Stimulated activated naive CD4-positive, alpha-beta T cell treated with Interleukin-2 at 50 U/mL for 16 hours (primary cell): ENCODE measurements around the gene DNM2.
"Not testable (repeated sequence)": the region's sequence is repeated elsewhere in the genome, so short reads cannot be mapped to it uniquely, and the experiment has no call there.

Experiments
- DNase-seq: peaks from one replicate; lab custom pipeline; 2025; lab: John Stamatoyannopoulos, UW

The DNM2 gene

DNA sequence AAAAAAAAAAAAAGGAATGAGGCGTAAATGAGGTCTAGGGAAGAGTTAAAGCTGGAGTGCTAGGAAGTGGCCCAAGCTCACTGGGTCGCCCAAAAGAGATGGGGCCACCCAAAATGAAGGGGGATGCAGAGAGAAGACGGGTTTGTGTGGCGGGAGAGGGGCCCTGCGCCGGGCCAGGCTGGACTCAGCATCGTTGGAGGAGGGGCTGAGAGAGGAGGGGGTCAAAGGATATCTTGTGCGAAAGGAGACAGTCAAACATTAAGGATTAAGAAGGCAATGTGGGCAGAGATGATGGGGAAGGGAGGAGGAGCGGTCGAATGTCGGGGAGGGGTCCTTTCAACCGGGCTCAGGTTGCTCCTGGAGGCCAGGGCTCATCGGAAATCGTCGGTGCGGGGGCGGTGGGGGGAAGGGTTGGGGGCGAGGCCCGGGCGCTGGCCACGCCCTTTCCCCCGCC is 152.6 kb downstream of the DNM2 start:
- DNase-seq = no peak

DNA sequence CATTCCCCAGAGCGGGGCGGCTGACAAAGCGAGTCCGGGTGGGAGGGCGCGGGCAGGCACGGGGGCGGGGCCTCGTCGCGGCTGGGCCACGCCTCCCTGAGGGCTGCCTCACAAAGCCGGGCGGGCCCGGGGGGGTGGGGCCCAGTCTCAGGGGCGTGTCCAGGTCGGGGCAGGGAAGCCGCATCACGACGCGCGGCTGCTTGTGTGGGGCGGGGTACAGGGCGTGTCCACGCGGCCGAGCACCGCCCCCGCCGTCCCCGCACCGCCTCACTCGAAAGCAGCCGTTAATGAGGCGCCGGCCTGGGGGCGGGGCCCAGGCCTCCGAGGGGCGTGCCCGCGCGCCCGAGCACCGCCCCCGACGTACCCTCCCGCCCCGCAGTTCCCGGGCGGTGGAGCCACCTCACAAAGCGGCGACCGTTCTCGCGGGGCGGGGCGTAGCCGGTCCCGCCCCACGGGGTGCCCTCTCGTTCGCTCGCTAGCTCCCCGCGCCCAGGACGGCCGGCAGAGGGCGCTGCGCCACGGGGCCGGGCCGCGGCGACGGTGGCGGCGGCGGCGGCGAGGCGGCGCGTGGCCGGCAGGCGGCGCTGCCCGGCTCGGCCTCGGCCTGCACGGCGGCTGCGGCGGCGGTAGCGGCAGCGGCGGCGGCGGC is 153.2 kb downstream of the DNM2 start, which contains the start of gene CARM1:
TSS of gene CARM1 (plus strand) at position 599 of the 649 bp plus-strand sequence. CDS start 150 bp downstream, outside the sequence.
- DNase-seq = peak; percentile 97

DNA sequence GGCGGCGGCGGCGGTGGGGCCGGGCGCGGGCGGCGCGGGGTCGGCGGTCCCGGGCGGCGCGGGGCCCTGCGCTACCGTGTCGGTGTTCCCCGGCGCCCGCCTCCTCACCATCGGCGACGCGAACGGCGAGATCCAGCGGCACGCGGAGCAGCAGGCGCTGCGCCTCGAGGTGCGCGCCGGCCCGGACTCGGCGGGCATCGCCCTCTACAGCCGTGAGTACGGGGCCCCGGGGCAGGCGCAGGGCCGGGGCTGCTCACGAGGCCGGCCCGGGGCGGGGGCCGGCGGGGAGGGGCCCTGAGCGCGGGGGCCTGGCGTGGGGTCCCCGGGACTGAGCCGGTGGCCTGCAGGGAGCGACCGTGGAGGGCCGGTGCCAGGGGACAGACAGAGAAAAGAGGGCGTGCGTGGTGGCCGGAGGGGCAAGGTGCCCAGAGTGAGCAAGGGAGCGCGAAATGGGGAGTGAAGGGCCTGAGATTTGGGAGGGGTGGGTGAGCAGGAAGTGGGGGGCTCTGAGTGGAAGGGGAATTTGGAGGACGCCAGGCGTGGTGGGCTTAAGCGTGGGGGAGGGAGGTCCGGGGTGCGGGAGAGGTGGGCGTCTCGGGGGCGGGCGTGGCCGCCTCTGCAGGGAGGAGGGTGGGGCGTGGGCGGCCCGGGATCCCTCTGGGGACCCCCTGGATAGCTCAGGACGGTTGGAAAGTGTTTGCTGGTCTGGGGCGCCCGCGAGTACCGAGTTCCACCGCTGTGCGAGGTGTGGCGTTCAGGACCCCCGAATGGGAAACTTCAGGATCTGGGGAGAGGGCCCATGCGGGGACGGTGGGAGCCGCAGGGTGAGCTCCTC is 154.0 kb downstream of the DNM2 start:
- DNase-seq = peak; percentile 20

GRCh38 chr19:10872546-10873107 is 154.7 kb downstream of the DNM2 start:
- DNase-seq = peak; percentile 8

GRCh38 chr19:10874024-10874423 is 156.1 kb downstream of the DNM2 start:
- no peak for DNase-seq

DNA sequence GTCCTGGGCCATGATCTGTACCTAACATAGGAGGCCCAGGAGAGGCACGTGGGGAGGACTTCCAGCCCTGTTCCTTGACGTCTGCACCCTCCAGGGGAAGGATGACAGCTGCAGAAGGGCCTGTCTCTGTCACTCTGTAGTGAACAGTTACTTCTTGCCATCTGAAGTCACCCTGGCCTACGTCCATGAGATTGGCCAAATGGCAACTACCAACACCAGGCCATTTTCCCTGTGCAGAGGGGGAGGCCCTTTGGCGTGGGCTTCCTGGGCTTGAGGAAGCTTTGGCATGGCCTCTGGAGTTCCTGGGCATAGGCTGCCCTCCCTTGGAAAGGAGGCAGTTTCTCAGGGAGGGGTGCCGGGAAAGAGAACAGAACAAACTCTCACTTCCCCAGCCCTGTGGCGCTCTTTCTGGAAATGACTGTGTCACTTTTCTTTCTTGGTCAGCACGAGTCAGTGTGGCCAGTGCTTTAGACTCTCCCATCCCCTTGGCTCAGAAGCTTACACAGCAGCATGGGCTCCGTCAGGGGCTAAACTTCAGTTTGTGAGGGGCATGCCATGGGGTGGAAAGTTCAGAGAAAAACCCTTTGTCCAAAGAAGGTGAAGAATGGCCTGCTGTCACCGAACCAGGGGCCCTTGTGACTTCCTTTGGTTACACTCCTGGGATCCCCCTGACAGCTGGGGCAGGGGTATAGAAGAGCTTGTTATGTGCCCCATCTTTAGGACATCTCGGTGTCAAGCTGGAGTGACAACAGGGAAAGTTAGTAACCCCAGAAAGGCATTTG is 158.8 kb downstream of the DNM2 start:
- no peak for DNase-seq

GRCh38 chr19:10877608-10878007 is 159.7 kb downstream of the DNM2 start:
- not testable (repeated sequence) for DNase-seq

DNA sequence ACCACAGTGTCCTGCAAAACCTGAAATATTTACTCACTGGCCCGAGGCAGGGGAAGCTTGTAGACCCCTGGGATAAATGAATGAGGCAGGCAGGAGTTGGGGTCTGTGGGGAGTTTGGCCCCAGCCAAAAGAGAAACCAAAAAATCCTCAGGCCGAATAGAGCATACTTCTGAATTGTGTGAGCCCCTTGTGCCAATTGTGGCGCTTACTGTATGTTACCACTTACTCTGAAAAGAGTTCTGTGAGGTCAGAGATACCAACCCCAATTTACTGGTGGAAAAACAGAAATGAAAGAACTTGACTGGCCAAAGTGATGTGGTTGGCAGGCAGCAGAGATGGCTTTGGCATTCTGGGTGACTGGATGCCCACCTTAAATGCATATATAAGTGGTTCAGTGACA is 160.4 kb downstream of the DNM2 start:
- DNase-seq = no peak
